Kidney epithelial cell (primary cell): Measurements from ENCODE around the gene SKA1. TPM values are rescaled to one million over a fixed set of nuclear protein-coding genes. Genes with fewer than 3 reads are reported as not detected.

Experiments
- DNase-seq: peaks from one replicate; pipeline ENCODE4 v3.0.0-alpha.2; 2010; ENCODE audit warnings: low read depth
- H3K27me3 ChIP-seq: 2 replicates; pipeline ENCODE4 v1.6.0; 2011; ENCODE audit warnings: low read length; ENCODE audit not compliant: control insufficient read depth, insufficient read depth
- H3K36me3 ChIP-seq: 2 replicates; pipeline ENCODE4 v1.5.1; 2011; ENCODE audit warnings: low read length; ENCODE audit not compliant: control insufficient read depth, insufficient read depth
- H3K4me3 ChIP-seq: 2 replicates; pipeline ENCODE4 v1.5.1; 2011; ENCODE audit warnings: low read depth, mild to moderate bottlenecking, control low read depth, low read length
- total RNA-seq: library from RNA; depleted of rRNA; stranded (reverse); fragments of >200 nt; gene quantifications from 2 replicates; pipeline ENCODE4 v1.2.3, GENCODE V29; 2015
- TF ChIP-seq, protein P1 (sequence below): IDR thresholded peaks from 2 replicates; pipeline ENCODE4 v1.5.1; 2011; ENCODE audit warnings: mild to moderate bottlenecking, moderate library complexity, low read length, control low read depth, inconsistent platforms; ENCODE audit not compliant: insufficient read depth, poor library complexity, severe bottlenecking

Gene SKA1
- total RNA-seq, 1 donor from 2014 or later, result 5.1 TPM

DNA sequence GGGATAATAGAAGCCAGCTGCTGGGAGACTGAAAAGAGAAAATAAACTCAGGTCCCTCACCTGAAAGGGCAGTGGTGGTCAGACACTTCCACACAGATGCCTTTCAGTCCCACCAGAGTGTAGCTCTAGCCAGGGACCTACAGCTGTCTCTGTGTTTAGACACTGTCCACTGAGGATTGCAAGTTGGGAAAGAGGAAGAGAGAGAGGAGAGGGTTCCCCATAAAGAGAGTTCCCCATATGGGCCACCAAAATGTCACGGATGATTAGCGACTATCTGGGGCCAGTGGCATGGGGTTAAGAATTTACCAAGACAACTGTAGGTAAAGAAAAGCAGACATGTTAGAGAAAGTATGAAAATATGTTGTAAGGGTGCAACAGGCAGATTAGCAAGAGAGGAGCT lies 36.7 kb upstream of the SKA1 start:
- Histone ChIP-seq H3K27me3 (no peaks in the 10 kb centered on the region), H3K36me3 (no peaks in the 10 kb centered on the region), H3K4me3 (no peak overlapping the region)
- TF ChIP-seq, protein P1, sequence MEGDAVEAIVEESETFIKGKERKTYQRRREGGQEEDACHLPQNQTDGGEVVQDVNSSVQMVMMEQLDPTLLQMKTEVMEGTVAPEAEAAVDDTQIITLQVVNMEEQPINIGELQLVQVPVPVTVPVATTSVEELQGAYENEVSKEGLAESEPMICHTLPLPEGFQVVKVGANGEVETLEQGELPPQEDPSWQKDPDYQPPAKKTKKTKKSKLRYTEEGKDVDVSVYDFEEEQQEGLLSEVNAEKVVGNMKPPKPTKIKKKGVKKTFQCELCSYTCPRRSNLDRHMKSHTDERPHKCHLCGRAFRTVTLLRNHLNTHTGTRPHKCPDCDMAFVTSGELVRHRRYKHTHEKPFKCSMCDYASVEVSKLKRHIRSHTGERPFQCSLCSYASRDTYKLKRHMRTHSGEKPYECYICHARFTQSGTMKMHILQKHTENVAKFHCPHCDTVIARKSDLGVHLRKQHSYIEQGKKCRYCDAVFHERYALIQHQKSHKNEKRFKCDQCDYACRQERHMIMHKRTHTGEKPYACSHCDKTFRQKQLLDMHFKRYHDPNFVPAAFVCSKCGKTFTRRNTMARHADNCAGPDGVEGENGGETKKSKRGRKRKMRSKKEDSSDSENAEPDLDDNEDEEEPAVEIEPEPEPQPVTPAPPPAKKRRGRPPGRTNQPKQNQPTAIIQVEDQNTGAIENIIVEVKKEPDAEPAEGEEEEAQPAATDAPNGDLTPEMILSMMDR, result no peak
- no peak for DNase-seq

GRCh38 chr18:50338715-50339114 lies 36.1 kb upstream of the SKA1 start:
- Histone ChIP-seq H3K4me3 (no peak overlapping the region), H3K36me3 (no peaks in the 10 kb centered on the region), H3K27me3 (no peaks in the 10 kb centered on the region)
- DNase-seq, result no peak
- TF ChIP-seq, protein P1, result no peak

DNA sequence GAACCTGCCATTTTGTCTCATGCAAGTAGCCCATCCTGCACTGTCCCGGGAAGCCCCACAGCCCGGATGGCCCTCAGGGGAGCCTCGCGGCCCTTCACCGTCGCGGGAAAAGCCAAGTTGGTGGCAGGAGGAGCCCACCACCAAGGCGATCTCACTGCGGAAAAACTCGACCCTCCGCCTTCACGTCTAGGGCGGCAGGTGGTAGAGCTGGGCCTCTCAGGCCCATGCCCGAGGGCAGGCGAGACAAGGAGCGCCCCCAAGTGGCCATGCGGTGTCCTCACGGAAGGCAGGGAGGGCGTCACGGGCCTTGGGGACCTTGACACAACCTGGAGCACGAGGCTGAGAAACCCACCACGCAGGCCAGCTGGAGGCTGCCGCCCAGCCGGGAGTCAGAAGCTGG lies 34.8 kb upstream of the SKA1 start:
- no peaks in the 10 kb centered on the region for H3K36me3 ChIP-seq
- H3K4me3 ChIP-seq, result no peak overlapping the region
- DNase-seq, result no peak
- no peaks in the 10 kb centered on the region for H3K27me3 ChIP-seq
- TF ChIP-seq, protein P1, result no peak

GRCh38 chr18:50341443-50341842 lies 33.4 kb upstream of the SKA1 start:
- Histone ChIP-seq H3K27me3 (no peaks in the 10 kb centered on the region), H3K4me3 (no peak overlapping the region), H3K36me3 (no peaks in the 10 kb centered on the region)
- TF ChIP-seq, protein P1, result no peak
- no peak for DNase-seq

DNA sequence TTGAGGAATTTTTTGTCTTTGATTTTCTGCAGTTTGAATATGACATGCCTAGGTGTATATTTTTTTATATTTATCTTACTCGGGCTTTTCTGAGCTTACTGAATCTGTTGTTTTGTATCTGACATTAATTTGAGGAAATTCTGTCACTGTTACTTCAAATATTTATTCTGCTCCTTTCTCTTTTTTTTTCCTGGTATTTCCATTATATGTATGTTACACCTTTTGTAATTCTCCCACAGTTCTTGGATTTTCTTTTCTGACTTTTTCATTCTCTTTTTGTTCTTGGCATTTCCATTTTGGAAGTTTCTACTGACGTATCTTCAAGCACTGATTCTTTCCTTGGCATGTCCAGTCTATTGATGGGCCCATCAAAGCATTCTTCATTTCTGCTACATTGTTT lies 24.1 kb upstream of the SKA1 start:
- TF ChIP-seq, protein P1, result no peak

More for the DNA sequence above, 24.1 kb upstream of the SKA1 start:
- no peaks in the 10 kb centered on the region for H3K36me3 ChIP-seq
- DNase-seq, result no peak
- H3K4me3 ChIP-seq, result no peak overlapping the region
- no peaks in the 10 kb centered on the region for H3K27me3 ChIP-seq
